Measurements from ENCODE around the gene RBM17. TPM values are rescaled to one million over a fixed set of nuclear protein-coding genes. Genes with fewer than 3 reads are reported as not detected.
"Not testable (repeated sequence)": the region's sequence is repeated elsewhere in the genome, so short reads cannot be mapped to it uniquely, and the experiment has no call there.

RBM17 gene
- total RNA-seq, 2 donors from 2014 or later, result 141 to 227 TPM

GRCh38 chr10:6164271-6165095, 75.6 kb downstream of the RBM17 start:
- peak in 1 of 2 donors; percentile 58 for ATAC-seq
- DNase-seq (ENCODE audit: low spot score in 2 of 2), result no peak
- peaks cover 5 to 27% of the 10 kb centered on the region in 2 donors for H3K36me3 Mint-ChIP-seq

GRCh38 chr10:6165221-6165725, 76.4 kb downstream of the RBM17 start:
- H3K9me3 Mint-ChIP-seq, result no peaks in the 10 kb centered on the region

More at GRCh38 chr10:6164271-6165095, 75.6 kb downstream of the RBM17 start:
- H3K9me3 Mint-ChIP-seq, result no peaks in the 10 kb centered on the region
- H3K27ac Mint-ChIP-seq, result peak overlapping the region; percentile 97 to 98

GRCh38 chr10:6165933-6166332, 77.1 kb downstream of the RBM17 start:
- not testable (repeated sequence) for ATAC-seq; DNase-seq (ENCODE audit: low spot score in 2 of 2); H3K9me3 Mint-ChIP-seq
- H3K27ac Mint-ChIP-seq, result peak overlapping the region in 1 of 2 donors; percentile 86
- H3K36me3 Mint-ChIP-seq, result peaks cover 5 to 32% of the 10 kb centered on the region in 2 donors

More at GRCh38 chr10:6165221-6165725, 76.4 kb downstream of the RBM17 start:
- ATAC-seq (no peak), DNase-seq (ENCODE audit: low spot score in 2 of 2) (no peak)
- H3K36me3 Mint-ChIP-seq, result peaks cover 5 to 27% of the 10 kb centered on the region in 2 donors
- H3K27ac Mint-ChIP-seq, result peak overlapping the region; percentile 86 to 98

Other genes starting within 250 kb of the RBM17 start
- 1 to 10 TPM; 3.3 to 6.8 TPM for gene ANKRD16, start 199.1 kb upstream of the RBM17 start, total RNA-seq
- 10 to 100 TPM; 51.8 to 53.5 TPM for gene FBH1, start 198.8 kb upstream of the RBM17 start, total RNA-seq
- 10 to 100 TPM in 1 of 2 donors, 1 to 10 TPM in 1; 6.6 to 16.7 TPM for gene IL15RA, start 111.5 kb upstream of the RBM17 start, total RNA-seq
- gene IL2RA, start 26.7 kb upstream of the RBM17 start, total RNA-seq, result 100 to 1,000 TPM; 531 to 706 TPM
- 100 to 1,000 TPM in 1 of 2 donors, 10 to 100 TPM in 1; 77.0 to 181 TPM for gene PFKFB3, start 113.9 kb downstream of the RBM17 start, total RNA-seq

Measured in activated naive CD4-positive, alpha-beta T cell treated with anti-CD3 and anti-CD28 coated beads, Interleukin-2, amount 50 U/mL, for 72 hours (primary cell).